Measurements from ENCODE around the gene FBXW12. TPM values are rescaled to one million over a fixed set of nuclear protein-coding genes. Genes with fewer than 3 reads are reported as not detected.
A peak's percentile ranks its signal among the peaks of the same experiment; 100 is the strongest.

FBXW12 gene
- polyA plus RNA-seq, 1 of the 3 experiments (the other 2 are of a cell fraction), result 0.07 TPM

DNA sequence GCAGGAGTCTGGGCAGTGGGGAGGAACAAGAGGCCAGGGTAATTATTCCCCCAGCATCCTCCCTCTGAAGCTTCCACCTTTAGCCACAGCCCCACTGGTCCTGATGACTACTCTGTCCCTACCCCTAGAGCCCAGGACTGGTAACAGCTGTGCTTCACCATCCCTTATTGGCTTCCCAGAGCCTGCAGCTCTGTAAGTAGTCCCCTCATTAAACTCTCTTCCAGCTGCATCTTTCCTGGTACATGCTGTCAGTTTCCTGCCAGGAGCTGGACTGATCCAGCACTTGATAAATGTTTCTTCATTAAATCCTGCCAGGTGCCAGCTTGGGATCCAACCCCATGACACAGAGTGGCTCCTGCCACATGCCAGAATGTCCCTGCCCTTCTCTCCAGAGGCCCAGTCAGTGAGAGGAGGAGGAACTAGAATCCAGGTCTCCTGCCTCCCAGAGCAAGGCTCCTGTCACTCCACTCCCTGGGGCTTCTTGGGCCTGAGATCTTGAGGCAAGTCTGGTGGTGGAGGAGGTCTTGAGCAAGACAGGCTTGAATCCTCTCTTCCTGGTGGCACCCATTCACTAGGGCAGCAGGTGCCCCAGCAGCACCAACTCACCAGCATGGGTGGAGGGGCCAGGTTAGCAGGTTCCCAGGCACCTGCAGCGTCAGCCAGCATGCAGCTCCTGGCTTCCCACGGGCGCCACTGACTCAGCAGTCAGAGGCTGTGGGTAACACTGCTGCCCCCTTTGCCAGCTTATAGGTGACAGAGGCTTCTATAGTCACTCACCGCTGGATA, 27.6 kb downstream of the FBXW12 start:
- no peaks in the 10 kb centered on the region for H3K9me2 ChIP-seq
- peak overlapping the region in 1 of 2 experiments; percentile 60; a peak in 1 of 4 replicates for H3K27ac ChIP-seq (ENCODE audit: low read depth in 2 of 2, low read length in 1 of 2)
- no peak overlapping the region for H3K9ac ChIP-seq
- peaks cover 6 to 23% of the 10 kb centered on the region in 2 experiments; a peak in 2 of 4 replicates for H3K4me1 ChIP-seq (ENCODE audit: control insufficient read depth in 1 of 2, insufficient read depth in 2 of 2, low read depth in 1 of 2, low read length in 1 of 2)
- 75% methylated on average over 3 of the region's 4 CpGs for WGBS (ENCODE audit: low lambda C conversion rate)
- POLR2A ChIA-PET, result interaction anchor here (0.9 to 1.8 kb wide), 5 partner anchors 29 to 99 kb away, joined by 3 to 6 read pairs (median 3); partner anchors contain the start of gene ATRIP
- no peaks in the 10 kb centered on the region for H3K79me2 ChIP-seq (ENCODE audit: insufficient read depth)
- DNase-seq, result peak; percentile 45
- peaks cover 0 to 4% of the 10 kb centered on the region in 2 experiments for H3K36me3 ChIP-seq (replicated peaks in 1 of 2; ENCODE audit: control insufficient read depth in 1 of 2, insufficient read depth in 2 of 2, low read length in 1 of 2)
- peaks cover 12% of the 10 kb centered on the region for H3F3A ChIP-seq (replicated peaks; ENCODE audit: insufficient read depth)
- no peaks in the 10 kb centered on the region for H3K27me3 ChIP-seq (ENCODE audit: insufficient read depth)
- no peak for TF ChIP-seq TCF12 (IDR thresholded peaks at IDR 0.05)
- no peak for TF ChIP-seq RFX5 (IDR thresholded peaks at IDR 0.05; ENCODE audit: low read length)
- TF ChIP-seq CHD2 (IDR thresholded peaks at IDR 0.05; ENCODE audit: low read length, partially characterized antibody), result peak; percentile 48
- TF ChIP-seq RAD21 (IDR thresholded peaks at IDR 0.05; ENCODE audit: low read length), result 0 out of 2 replicates have a peak, but pooled peaks have one; percentile 15
- TF ChIP-seq GATA2 (CRISPR knock-in tag; IDR thresholded peaks at IDR 0.05), result no peak; the same call in 1 of the 2 replicates
- no peak for TF ChIP-seq YY1 (IDR thresholded peaks at IDR 0.05; ENCODE audit: low read depth)
- no peak for TF ChIP-seq USF1 (IDR thresholded peaks at IDR 0.05; ENCODE audit: borderline replicate concordance, low read depth)
- no peak for TF ChIP-seq POLR2AphosphoS5 (IDR thresholded peaks at IDR 0.05; ENCODE audit: low read depth, low read length)
- TF ChIP-seq EP300 (IDR thresholded peaks at IDR 0.05; ENCODE audit: borderline replicate concordance in 1 of 2, low read depth in 1 of 2, low read length in 1 of 2), result peak in 1 of 2 experiments; percentile 7; a peak in 1 of 4 replicates
- no peak for TF ChIP-seq NRF1 (IDR thresholded peaks at IDR 0.05; ENCODE audit: low read depth, low read length)
- CTCF ChIA-PET, result interaction anchor here (0.6 to 15.6 kb wide), 20 partner anchors 8 to 237 kb away, joined by 3 to 399 read pairs (median 12); partner anchors contain the start of genes ATRIP, CCDC51, FBXW12 and PLXNB1
- no peaks in the 10 kb centered on the region for H4K20me1 ChIP-seq (ENCODE audit: insufficient read depth)
- no peaks in the 10 kb centered on the region for H3K9me3 ChIP-seq
- H3K4me3 ChIP-seq (ENCODE audit: low read depth in 2 of 2, low read length in 1 of 2), result no peak overlapping the region
- no peak overlapping the region for H3K4me2 ChIP-seq
- H2AFZ ChIP-seq (ENCODE audit: low read depth), result no peak overlapping the region

- Histone ChIP-seq H3K4me3 (ENCODE audit: low read depth in 2 of 2, low read length in 1 of 2) (no peak overlapping the region), H3K79me2 (ENCODE audit: insufficient read depth) (no peaks in the 10 kb centered on the region), H3K27me3 (ENCODE audit: insufficient read depth) (no peaks in the 10 kb centered on the region), H3K4me2 (no peak overlapping the region), H3K4me1 (ENCODE audit: control insufficient read depth in 1 of 2, insufficient read depth in 2 of 2, low read depth in 1 of 2, low read length in 1 of 2) (peaks cover 6 to 23% of the 10 kb centered on the region in 2 experiments; a peak in 2 of 4 replicates), H3K9me2 (no peaks in the 10 kb centered on the region), H3K36me3 (replicated peaks in 1 of 2; ENCODE audit: control insufficient read depth in 1 of 2, insufficient read depth in 2 of 2, low read length in 1 of 2) (peaks cover 0 to 11% of the 10 kb centered on the region in 2 experiments), H4K20me1 (ENCODE audit: insufficient read depth) (no peaks in the 10 kb centered on the region), H3K9ac (no peak overlapping the region), H2AFZ (ENCODE audit: low read depth) (no peak overlapping the region), H3K27ac (ENCODE audit: low read depth in 2 of 2, low read length in 1 of 2) (no peak overlapping the region; a peak in 1 of 4 replicates), H3K9me3 (no peaks in the 10 kb centered on the region), H3F3A (replicated peaks; ENCODE audit: insufficient read depth) (peaks cover 12% of the 10 kb centered on the region)
- CTCF ChIA-PET, result interaction anchor here (0.6 to 15.6 kb wide), 59 partner anchors 8 to 284 kb away, joined by 3 to 399 read pairs (median 4); partner anchors contain the start of genes ATRIP, CCDC51, FBXW12 and NCKIPSD
- POLR2A ChIA-PET, result interaction anchor here (0.7 to 2.0 kb wide), 6 partner anchors 32 to 130 kb away, joined by 3 to 8 read pairs (median 3); partner anchors contain the start of gene CCDC51
- WGBS (ENCODE audit: low lambda C conversion rate), result 59% methylated on average over 6 of the region's 6 CpGs
- peak; percentile 81 for DNase-seq
- TF ChIP-seq, protein P1, sequence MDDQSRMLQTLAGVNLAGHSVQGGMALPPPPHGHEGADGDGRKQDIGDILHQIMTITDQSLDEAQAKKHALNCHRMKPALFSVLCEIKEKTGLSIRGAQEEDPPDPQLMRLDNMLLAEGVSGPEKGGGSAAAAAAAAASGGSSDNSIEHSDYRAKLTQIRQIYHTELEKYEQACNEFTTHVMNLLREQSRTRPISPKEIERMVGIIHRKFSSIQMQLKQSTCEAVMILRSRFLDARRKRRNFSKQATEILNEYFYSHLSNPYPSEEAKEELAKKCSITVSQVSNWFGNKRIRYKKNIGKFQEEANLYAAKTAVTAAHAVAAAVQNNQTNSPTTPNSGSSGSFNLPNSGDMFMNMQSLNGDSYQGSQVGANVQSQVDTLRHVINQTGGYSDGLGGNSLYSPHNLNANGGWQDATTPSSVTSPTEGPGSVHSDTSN (IDR thresholded peaks at IDR 0.05), result no peak
- TF ChIP-seq FOXJ3 (CRISPR knock-in tag; IDR thresholded peaks at IDR 0.05) (no peak), CHD2 (IDR thresholded peaks at IDR 0.05; ENCODE audit: low read length, partially characterized antibody) (no peak), TAF1 (IDR thresholded peaks at IDR 0.05; ENCODE audit: borderline replicate concordance, low read depth, low read length) (no peak), JUND (IDR thresholded peaks at IDR 0.05) (no peak), TEAD4 (IDR thresholded peaks at IDR 0.05; ENCODE audit: borderline replicate concordance, insufficient read depth) (no peak), GATA2 (CRISPR knock-in tag; IDR thresholded peaks at IDR 0.05) (no peak), NFIC (IDR thresholded peaks at IDR 0.05; ENCODE audit: borderline replicate concordance) (no peak), POLR2AphosphoS5 (IDR thresholded peaks at IDR 0.05; ENCODE audit: low read depth, low read length) (no peak), RFX5 (IDR thresholded peaks at IDR 0.05; ENCODE audit: low read length) (no peak), EP300 (IDR thresholded peaks at IDR 0.05; ENCODE audit: borderline replicate concordance in 1 of 2, low read depth in 1 of 2, low read length in 1 of 2) (no peak), SMC3 (IDR thresholded peaks at IDR 0.05; ENCODE audit: low read depth, low read length) (peak; percentile 69), RAD21 (IDR thresholded peaks at IDR 0.05; ENCODE audit: low read length) (peak; percentile 86), SIN3A (IDR thresholded peaks at IDR 0.05; ENCODE audit: borderline replicate concordance, low read depth, low read length) (no peak), ELF1 (IDR thresholded peaks at IDR 0.05) (no peak)
- TF ChIP-seq, protein P2, sequence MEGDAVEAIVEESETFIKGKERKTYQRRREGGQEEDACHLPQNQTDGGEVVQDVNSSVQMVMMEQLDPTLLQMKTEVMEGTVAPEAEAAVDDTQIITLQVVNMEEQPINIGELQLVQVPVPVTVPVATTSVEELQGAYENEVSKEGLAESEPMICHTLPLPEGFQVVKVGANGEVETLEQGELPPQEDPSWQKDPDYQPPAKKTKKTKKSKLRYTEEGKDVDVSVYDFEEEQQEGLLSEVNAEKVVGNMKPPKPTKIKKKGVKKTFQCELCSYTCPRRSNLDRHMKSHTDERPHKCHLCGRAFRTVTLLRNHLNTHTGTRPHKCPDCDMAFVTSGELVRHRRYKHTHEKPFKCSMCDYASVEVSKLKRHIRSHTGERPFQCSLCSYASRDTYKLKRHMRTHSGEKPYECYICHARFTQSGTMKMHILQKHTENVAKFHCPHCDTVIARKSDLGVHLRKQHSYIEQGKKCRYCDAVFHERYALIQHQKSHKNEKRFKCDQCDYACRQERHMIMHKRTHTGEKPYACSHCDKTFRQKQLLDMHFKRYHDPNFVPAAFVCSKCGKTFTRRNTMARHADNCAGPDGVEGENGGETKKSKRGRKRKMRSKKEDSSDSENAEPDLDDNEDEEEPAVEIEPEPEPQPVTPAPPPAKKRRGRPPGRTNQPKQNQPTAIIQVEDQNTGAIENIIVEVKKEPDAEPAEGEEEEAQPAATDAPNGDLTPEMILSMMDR (IDR thresholded peaks at IDR 0.05), result peak; percentile 82
- TF ChIP-seq, protein P3, sequence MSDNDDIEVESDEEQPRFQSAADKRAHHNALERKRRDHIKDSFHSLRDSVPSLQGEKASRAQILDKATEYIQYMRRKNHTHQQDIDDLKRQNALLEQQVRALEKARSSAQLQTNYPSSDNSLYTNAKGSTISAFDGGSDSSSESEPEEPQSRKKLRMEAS (IDR thresholded peaks at IDR 0.05; ENCODE audit: low read depth), result no peak
Measured at GRCh38 chr3:48400824-48401433, 28.9 kb downstream of the FBXW12 start.

Data from SK-N-SH (cell line).